Uterus (tissue), 4 donors: ENCODE data around the gene PGBD5. TPM values are rescaled to one million over a fixed set of nuclear protein-coding genes. Genes with fewer than 3 reads are reported as not detected.

Source experiments
- DNase-seq, 2 donors: peaks; one replicate each; pipeline ENCODE4 v3.0.0-alpha.2; 2019 to 2020
- H3K27ac ChIP-seq, 2 donors: fragments of 200-600 bp; sonication (generic); 1 replicate in 1 of 2; 2 replicates in 1 of 2; pipeline ENCODE4 v1.5.1; 2016 to 2018
- H3K27me3 ChIP-seq, 2 donors: fragments of 200-600 bp; sonication (generic); one replicate each; pipeline ENCODE4 v1.5.1; 2018 to 2019; ENCODE audit warnings: control low read depth in 1 of 2
- H3K36me3 ChIP-seq, 2 donors: fragments of 200-600 bp; sonication (generic); one replicate each; pipeline ENCODE4 v1.5.1; 2019; ENCODE audit warnings: control low read depth in 1 of 2
- H3K4me1 ChIP-seq, 2 donors: fragments of 200-600 bp; sonication (generic); one replicate each; pipeline ENCODE4 v1.5.1; 2018 to 2019; ENCODE audit warnings: control low read depth in 1 of 2
- H3K4me3 ChIP-seq, 2 donors: fragments of 200-600 bp; sonication (generic); 1 replicate in 1 of 2; 2 replicates in 1 of 2; pipeline ENCODE4 v1.5.1; 2018 to 2019; ENCODE audit warnings: mild to moderate bottlenecking in 1 of 2
- H3K9me3 ChIP-seq, 2 donors: fragments of 200-600 bp; sonication (generic); one replicate each; pipeline ENCODE4 v1.5.1; 2019; ENCODE audit warnings: control low read depth in 1 of 2
- CTCF ChIP-seq, 4 experiments: fragments of 200-600 bp in 2 of 4; fragments of 450-650 bp in 2 of 4; sonication (generic) in 2 of 4; IDR thresholded peaks; one replicate each; pipeline ENCODE4 v1.5.1; 2016 to 2019; ENCODE audit warnings: antibody characterized with exemption in 4 of 4, mild to moderate bottlenecking in 2 of 4, moderate library complexity in 1 of 4
- POLR2A ChIP-seq, 2 donors: fragments of 450-650 bp; IDR thresholded peaks; one replicate each; pipeline ENCODE4 v1.6.1; 2016; ENCODE audit warnings: antibody characterized with exemption in 2 of 2, mild to moderate bottlenecking in 1 of 2, moderate library complexity in 1 of 2
- intact Hi-C: fragments of 100-400 bp; cut with DNase I; formaldehyde crosslinking; loops from one replicate; pipeline ENCODE4 v1.15.1; 2023; ENCODE audit warnings: low total_unique reads
- total RNA-seq, 4 donors: library from RNA; depleted of rRNA in 3 of 4; stranded (reverse); fragments of >200 nt in 3 of 4; gene quantifications; one replicate each; pipeline versions ENCODE4 v1.1.0 to v1.2.4, GENCODE V29; 2014 to 2023
- donor health status: DM: yes; HTN: yes; CAD: no.

Gene PGBD5
- total RNA-seq, 4 donors from 2014 or later, result under 0.01 to 0.69 (median 0.11) TPM

DNA sequence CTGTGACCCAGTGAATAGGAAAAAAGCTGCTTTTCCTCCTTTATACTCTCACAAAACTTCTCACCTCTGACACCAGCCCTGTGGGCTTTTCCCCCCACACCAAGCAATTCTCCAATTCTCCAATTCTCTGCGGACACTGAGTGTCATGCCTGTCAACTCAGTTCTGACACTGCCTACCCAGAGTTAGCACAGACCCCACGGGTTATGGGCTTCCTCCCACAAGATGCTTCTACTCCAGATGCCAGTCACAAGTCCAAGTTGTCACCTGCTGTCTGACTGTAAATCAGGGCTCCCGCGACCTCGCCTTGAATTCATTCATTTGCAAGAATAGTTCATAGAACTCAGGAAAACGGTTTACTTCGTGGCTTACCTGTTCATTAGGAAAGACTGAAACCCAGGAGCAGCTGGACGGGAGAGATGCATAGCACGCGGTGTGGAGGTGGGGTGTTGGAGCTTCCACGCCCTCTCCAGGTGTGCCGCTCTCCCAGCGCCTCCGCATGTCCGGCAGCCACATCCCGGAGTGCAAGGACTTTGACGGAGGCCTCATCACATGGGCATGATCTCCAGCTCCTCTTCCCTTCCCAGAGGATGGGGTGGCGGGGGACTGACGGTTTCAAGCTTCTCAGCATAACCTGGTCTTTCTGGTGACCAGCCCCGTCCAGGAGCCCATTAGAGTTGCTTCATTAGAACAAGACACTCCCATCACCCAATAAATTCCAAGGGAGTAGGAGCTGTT lies 154.7 kb downstream of the PGBD5 start:
- intact Hi-C loops, result no loop called here
- no peaks in the 10 kb centered on the region for H3K4me1 ChIP-seq
- H3K27me3 ChIP-seq, result no peaks in the 10 kb centered on the region
- H3K36me3 ChIP-seq, result no peaks in the 10 kb centered on the region
- H3K4me3 ChIP-seq, result no peak overlapping the region
- peak overlapping the region; percentile 15 to 40 for H3K27ac ChIP-seq
- H3K9me3 ChIP-seq, result no peaks in the 10 kb centered on the region
- TF ChIP-seq CTCF (IDR thresholded peaks at IDR 0.05) (no peak), POLR2A (IDR thresholded peaks at IDR 0.05) (no peak)
- DNase-seq, result peak in 1 of 2 donors; percentile 10

DNA sequence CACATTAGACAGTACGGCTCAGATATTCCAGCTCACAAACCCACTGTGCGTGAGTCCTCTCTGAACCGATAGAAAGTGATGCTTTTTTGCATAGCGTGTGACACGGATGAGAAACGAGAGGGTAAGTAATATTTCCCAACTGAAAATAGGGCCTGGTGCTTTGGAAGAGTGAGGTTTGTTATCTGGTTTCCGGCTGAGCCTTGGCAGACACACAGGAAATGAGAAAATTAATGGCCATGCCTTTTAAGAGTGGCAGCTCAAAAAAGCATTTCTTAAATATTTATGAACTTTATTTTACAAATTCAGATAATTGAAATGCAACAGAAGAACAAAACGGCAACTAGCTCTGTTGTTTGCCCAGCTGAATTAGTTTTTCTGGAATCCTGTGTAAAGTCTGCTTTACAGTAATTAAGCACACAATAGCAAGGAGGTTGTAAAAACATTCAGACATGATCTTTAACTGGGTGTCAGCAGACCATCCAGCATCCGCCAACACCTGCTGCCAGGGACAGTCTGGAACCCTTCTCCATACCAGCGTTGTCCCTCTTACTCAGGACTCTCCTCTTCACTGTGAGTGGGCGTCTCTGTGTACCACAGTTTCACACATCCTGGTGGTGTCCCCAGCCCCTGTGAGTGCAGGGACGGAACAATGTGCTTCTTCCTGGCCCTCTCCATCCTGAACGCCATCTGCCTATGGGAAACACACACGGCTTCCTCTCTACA lies 155.4 kb downstream of the PGBD5 start:
- Histone ChIP-seq H3K9me3 (no peaks in the 10 kb centered on the region), H3K4me1 (no peaks in the 10 kb centered on the region), H3K36me3 (no peaks in the 10 kb centered on the region), H3K27ac (peak overlapping the region; percentile 40 to 50), H3K4me3 (no peak overlapping the region), H3K27me3 (no peaks in the 10 kb centered on the region)
- intact Hi-C loops, result no loop called here
- no peak for TF ChIP-seq CTCF (IDR thresholded peaks at IDR 0.05)
- TF ChIP-seq POLR2A (IDR thresholded peaks at IDR 0.05), result no peak
- no peak for DNase-seq

DNA sequence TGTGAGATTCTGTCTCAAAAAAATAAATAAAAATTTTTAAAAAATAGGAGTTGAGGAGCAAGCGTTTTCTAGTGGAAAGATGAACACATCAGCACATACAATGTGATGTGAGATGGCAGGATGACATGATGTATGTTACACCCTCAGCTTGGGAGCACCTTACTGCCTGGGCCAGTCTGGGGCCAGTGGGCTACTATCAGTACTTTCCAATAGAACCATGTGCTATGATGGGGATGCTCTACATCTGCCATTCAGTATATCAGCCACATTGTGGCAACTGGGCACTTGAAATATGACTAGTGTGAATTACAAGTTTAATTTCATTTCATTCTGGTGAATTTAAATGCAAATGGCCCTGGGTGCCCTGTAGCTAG lies 156.0 kb downstream of the PGBD5 start:
- Histone ChIP-seq H3K9me3 (no peaks in the 10 kb centered on the region), H3K4me1 (no peaks in the 10 kb centered on the region), H3K27ac (peak overlapping the region; percentile 40 to 50), H3K27me3 (no peaks in the 10 kb centered on the region), H3K36me3 (no peaks in the 10 kb centered on the region), H3K4me3 (no peak overlapping the region)
- intact Hi-C loops, result no loop called here
- no peak for DNase-seq
- no peak for TF ChIP-seq POLR2A (IDR thresholded peaks at IDR 0.05)
- no peak for TF ChIP-seq CTCF (IDR thresholded peaks at IDR 0.05)

- TF ChIP-seq CTCF (IDR thresholded peaks at IDR 0.05) (peak; percentile 27 to 47 (median 44)), POLR2A (IDR thresholded peaks at IDR 0.05) (no peak)
- no peaks in the 10 kb centered on the region for H3K36me3 ChIP-seq
- peak in 1 of 2 donors; percentile 14 for DNase-seq
- H3K4me1 ChIP-seq, result no peaks in the 10 kb centered on the region
- H3K27ac ChIP-seq, result no peak overlapping the region
- intact Hi-C loops, result no loop called here
- no peaks in the 10 kb centered on the region for H3K9me3 ChIP-seq
- no peaks in the 10 kb centered on the region for H3K27me3 ChIP-seq
- H3K4me3 ChIP-seq, result no peak overlapping the region
Measured at GRCh38 chr1:230268371-230269170, 157.6 kb downstream of the PGBD5 start.
